Activated CD8-positive, alpha-beta memory T cell treated with anti-CD3 and anti-CD28 coated beads, Interleukin-2, amount 10 ng/mL, durations not matched to agents 7 days and 5 days (primary cell): ENCODE measurements around the gene ZNF524. TPM values are rescaled to one million over a fixed set of nuclear protein-coding genes. Genes with fewer than 3 reads are reported as not detected.

Experiments used
- ATAC-seq: fragments of 150-1000 bp; cut with Tn5 transposase; one replicate; pipeline ENCODE4 v1.10.0; 2021; ENCODE audit warnings: moderate library complexity
- CTCF ChIA-PET: fragments of 350-600 bp; sonication (Branson Sonifier 250); formaldehyde crosslinking; loops from one replicate; lab custom pipeline; 2021; ENCODE audit warnings: antibody characterized with exemption; lab: Charles Lee
- DNase-seq: peaks from one replicate; pipeline ENCODE4 v3.0.0-alpha.2; 2020
- H3K27ac Mint-ChIP-seq: one replicate; pipeline ENCODE4 v1.8.0; 2021; ENCODE audit warnings: mild to moderate bottlenecking, mixed read lengths
- H3K27me3 Mint-ChIP-seq: one replicate; pipeline ENCODE4 v1.8.0; 2021; ENCODE audit warnings: mixed read lengths
- H3K36me3 Mint-ChIP-seq: one replicate; pipeline ENCODE4 v1.8.0; 2021; ENCODE audit warnings: mild to moderate bottlenecking, mixed read lengths
- H3K4me1 Mint-ChIP-seq: one replicate; pipeline ENCODE4 v1.8.0; 2021; ENCODE audit warnings: mixed read lengths
- H3K4me3 Mint-ChIP-seq: one replicate; pipeline ENCODE4 v1.8.0; 2021; ENCODE audit warnings: mild to moderate bottlenecking, moderate library complexity, mixed read lengths
- H3K9me3 Mint-ChIP-seq: one replicate; pipeline ENCODE4 v1.8.0; 2022; ENCODE audit warnings: low read depth, mixed read lengths
- total RNA-seq, 2 experiments: library from RNA; stranded (reverse); gene quantifications; one replicate each; pipeline ENCODE4 v1.2.3, GENCODE V29; 2021

ZNF524 gene
- total RNA-seq, 2 experiments from 2014 or later: 26.5 to 30.2 TPM

GRCh38 chr19:55620410-55621204 is 20.5 kb downstream of the ZNF524 start:
- H3K36me3 Mint-ChIP-seq: peaks cover 20% of the 10 kb centered on the region
- H3K4me1 Mint-ChIP-seq: peaks cover 39% of the 10 kb centered on the region
- no peaks in the 10 kb centered on the region for H3K9me3 Mint-ChIP-seq
- no peak overlapping the region for H3K4me3 Mint-ChIP-seq
- CTCF ChIA-PET: interaction anchor here (1.1 to 4.5 kb wide), 3 partner anchors 11 to 117 kb away, joined by 4 to 25 read pairs (median 18); partner anchors contain the start of gene ZNF865
- peak overlapping the region; percentile 67 for H3K27ac Mint-ChIP-seq
- no peaks in the 10 kb centered on the region for H3K27me3 Mint-ChIP-seq
- DNase-seq (no peak), ATAC-seq (no peak)

- DNase-seq (no peak), ATAC-seq (no peak)
- CTCF ChIA-PET: interaction anchor here (2.6 to 4.5 kb wide), 2 partner anchors 11 to 15 kb away, joined by 18 to 25 read pairs; partner anchors contain the start of gene ZNF865
- Mint-ChIP-seq H3K4me3 (no peak overlapping the region), H3K9me3 (no peaks in the 10 kb centered on the region), H3K4me1 (peaks cover 45% of the 10 kb centered on the region), H3K27ac (peak overlapping the region; percentile 26), H3K36me3 (peaks cover 20% of the 10 kb centered on the region), H3K27me3 (no peaks in the 10 kb centered on the region)
These were observed 21.2 kb downstream of the ZNF524 start for GRCh38 chr19:55621205-55621672.

GRCh38 chr19:55621673-55622231 is 21.7 kb downstream of the ZNF524 start:
- DNase-seq (no peak), ATAC-seq (no peak)
- CTCF ChIA-PET: interaction anchor here (3.7 to 4.5 kb wide), 2 partner anchors 11 to 16 kb away, joined by 19 to 25 read pairs; partner anchors contain the start of gene ZNF865
- Mint-ChIP-seq H3K27ac (no peak overlapping the region), H3K9me3 (no peaks in the 10 kb centered on the region), H3K36me3 (peaks cover 17% of the 10 kb centered on the region), H3K4me1 (peaks cover 50% of the 10 kb centered on the region), H3K27me3 (peaks cover under 1% of the 10 kb centered on the region), H3K4me3 (no peak overlapping the region)

GRCh38 chr19:55622242-55622969 is 22.3 kb downstream of the ZNF524 start:
- H3K36me3 Mint-ChIP-seq: peaks cover 15% of the 10 kb centered on the region
- no peak for DNase-seq
- H3K4me1 Mint-ChIP-seq: peaks cover 56% of the 10 kb centered on the region

GRCh38 chr19:55623130-55623529 is 23.0 kb downstream of the ZNF524 start:
- Mint-ChIP-seq H3K27me3 (peaks cover 9% of the 10 kb centered on the region), H3K27ac (no peak overlapping the region), H3K4me1 (peaks cover 59% of the 10 kb centered on the region), H3K9me3 (no peaks in the 10 kb centered on the region), H3K4me3 (no peak overlapping the region), H3K36me3 (peaks cover 11% of the 10 kb centered on the region)
- no peak for ATAC-seq
- CTCF ChIA-PET: interaction anchor here (1.1 to 5.6 kb wide), 9 partner anchors 9 to 147 kb away, joined by 3 to 44 read pairs (median 7); partner anchors contain the start of genes FIZ1, ZNF524, ZNF628 and ZNF865
- no peak for DNase-seq

More at GRCh38 chr19:55622242-55622969, 22.3 kb downstream of the ZNF524 start:
- CTCF ChIA-PET: interaction anchor here (1.1 to 5.6 kb wide), 3 partner anchors 10 to 119 kb away, joined by 4 to 44 read pairs (median 19); partner anchors contain the start of gene ZNF865
- Mint-ChIP-seq H3K4me3 (no peak overlapping the region), H3K27me3 (peaks cover 6% of the 10 kb centered on the region), H3K27ac (no peak overlapping the region), H3K9me3 (no peaks in the 10 kb centered on the region)
- ATAC-seq: no peak

- DNase-seq (no peak), ATAC-seq (no peak)
- CTCF ChIA-PET: interaction anchor here (1.2 to 5.6 kb wide), 9 partner anchors 9 to 156 kb away, joined by 3 to 44 read pairs (median 7); partner anchors contain the start of genes FIZ1, ZNF524, ZNF628 and ZNF865
- Mint-ChIP-seq H3K36me3 (peaks cover 11% of the 10 kb centered on the region), H3K27ac (peak overlapping the region; percentile 46), H3K4me3 (peak overlapping the region; percentile 77), H3K4me1 (peaks cover 60% of the 10 kb centered on the region), H3K27me3 (peaks cover 10% of the 10 kb centered on the region), H3K9me3 (no peaks in the 10 kb centered on the region)
These were observed 23.5 kb downstream of the ZNF524 start for GRCh38 chr19:55623561-55623960.

- DNase-seq (peak; percentile 95), ATAC-seq (peak; percentile 73)
- peaks cover 10% of the 10 kb centered on the region for H3K27me3 Mint-ChIP-seq
- H3K9me3 Mint-ChIP-seq: no peaks in the 10 kb centered on the region
- peaks cover 58% of the 10 kb centered on the region for H3K4me1 Mint-ChIP-seq
- peak within 1 kb of the TSS; percentile 77 for H3K4me3 Mint-ChIP-seq
- CTCF ChIA-PET: interaction anchor here (0.9 to 5.6 kb wide), 19 partner anchors 8 to 483 kb away, joined by 3 to 44 read pairs (median 5); partner anchors contain the start of genes FIZ1, U2AF2, ZNF524 and ZNF628
- peak within 1 kb of the TSS; percentile 93 for H3K27ac Mint-ChIP-seq
- H3K36me3 Mint-ChIP-seq: peaks cover 11% of the 10 kb centered on the region
These were observed 24.3 kb downstream of the ZNF524 start, which contains the start of gene ZNF784 for GRCh38 chr19:55624109-55625003. Gene ZNF784, minus strand, starts transcription at chr19:55624566. Its CDS starts 5 bp downstream, at chr19:55624561.

- H3K36me3 Mint-ChIP-seq: peaks cover 8% of the 10 kb centered on the region
- peak overlapping the region; percentile 77 for H3K4me3 Mint-ChIP-seq
- peaks cover 54% of the 10 kb centered on the region for H3K4me1 Mint-ChIP-seq
- ATAC-seq (no peak), DNase-seq (no peak)
- CTCF ChIA-PET: interaction anchor here (0.7 to 5.6 kb wide), 20 partner anchors 7 to 483 kb away, joined by 3 to 44 read pairs (median 5); partner anchors contain the start of genes FIZ1, U2AF2, ZNF524 and ZNF865
- peaks cover 10% of the 10 kb centered on the region for H3K27me3 Mint-ChIP-seq
- no peaks in the 10 kb centered on the region for H3K9me3 Mint-ChIP-seq
- peak overlapping the region; percentile 93 for H3K27ac Mint-ChIP-seq
These were observed 24.9 kb downstream of the ZNF524 start for GRCh38 chr19:55625004-55625326.

- peak; percentile 59 for ATAC-seq
- H3K27ac Mint-ChIP-seq: peak overlapping the region; percentile 84
- H3K4me3 Mint-ChIP-seq: peak overlapping the region; percentile 51
- H3K36me3 Mint-ChIP-seq: peaks cover 3% of the 10 kb centered on the region
- peak; percentile 89 for DNase-seq
- H3K4me1 Mint-ChIP-seq: peaks cover 40% of the 10 kb centered on the region
- CTCF ChIA-PET: interaction anchor here (0.7 to 5.6 kb wide), 19 partner anchors 8 to 372 kb away, joined by 3 to 44 read pairs (median 4); partner anchors contain the start of genes FIZ1, HSPBP1, ISOC2 and NAT14
- H3K27me3 Mint-ChIP-seq: peaks cover 10% of the 10 kb centered on the region
- no peaks in the 10 kb centered on the region for H3K9me3 Mint-ChIP-seq
These were observed 26.3 kb downstream of the ZNF524 start for GRCh38 chr19:55626350-55626749.

GRCh38 chr19:55632463-55632834 is 32.4 kb downstream of the ZNF524 start:
- Mint-ChIP-seq H3K4me1 (peaks cover 46% of the 10 kb centered on the region), H3K36me3 (peaks cover 3% of the 10 kb centered on the region), H3K27ac (peak overlapping the region; percentile 38), H3K27me3 (peaks cover 4% of the 10 kb centered on the region), H3K4me3 (no peak overlapping the region), H3K9me3 (no peaks in the 10 kb centered on the region)
- DNase-seq: peak; percentile 95
- CTCF ChIA-PET: interaction anchor here (0.6 to 10.5 kb wide), 39 partner anchors 8 to 539 kb away, joined by 3 to 104 read pairs (median 6); partner anchors contain the start of genes CCDC106, FIZ1, ISOC2 and NAT14
- peak; percentile 43 for ATAC-seq

GRCh38 chr19:55633861-55634260 is 33.8 kb downstream of the ZNF524 start:
- no peaks in the 10 kb centered on the region for H3K27me3 Mint-ChIP-seq
- ATAC-seq: no peak
- no peak for DNase-seq
- peak overlapping the region; percentile 100 for H3K27ac Mint-ChIP-seq
- H3K9me3 Mint-ChIP-seq: no peaks in the 10 kb centered on the region
- H3K36me3 Mint-ChIP-seq: peaks cover 10% of the 10 kb centered on the region
- CTCF ChIA-PET: interaction anchor here (0.6 to 10.5 kb wide), 19 partner anchors 9 to 1765 kb away, joined by 3 to 104 read pairs (median 18); partner anchors contain the start of genes CCDC106, FIZ1, ISOC2 and U2AF2
- H3K4me3 Mint-ChIP-seq: no peak overlapping the region
- H3K4me1 Mint-ChIP-seq: peaks cover 52% of the 10 kb centered on the region
